BJ (cell line): ENCODE results near the gene FAM131A. TPM values are rescaled to one million over a fixed set of nuclear protein-coding genes. Genes with fewer than 3 reads are reported as not detected.

Experiments
- CTCF ChIA-PET: fragments of 350-600 bp; formaldehyde crosslinking; extraction: SDS; loops from one replicate; lab custom pipeline; 2021; ENCODE audit warnings: antibody characterized with exemption, inconsistent platforms; lab: Yijun Ruan, JAX
- POLR2A ChIA-PET: fragments of 300-600 bp; sonication (Branson Sonifier 250); formaldehyde crosslinking; extraction: SDS; loops from one replicate; lab custom pipeline; 2021; ENCODE audit warnings: antibody characterized with exemption; lab: Charles Lee
- DNase-seq: peaks from one replicate; pipeline ENCODE4 v3.0.0-alpha.2; 2011; ENCODE audit warnings: low read depth
- H3K27me3 ChIP-seq: 2 replicates; pipeline ENCODE4 v1.6.0; 2011; ENCODE audit warnings: low read length; ENCODE audit not compliant: control insufficient read depth, insufficient read depth
- H3K36me3 ChIP-seq: 2 replicates; pipeline ENCODE4 v1.5.1; 2011; ENCODE audit warnings: low read length; ENCODE audit not compliant: control insufficient read depth, insufficient read depth
- H3K4me3 ChIP-seq: 2 replicates; pipeline ENCODE4 v1.5.1; 2011; ENCODE audit warnings: low read depth, mild to moderate bottlenecking, control low read depth, low read length
- polyA minus RNA-seq: library from RNA; depleted of rRNA, polyadenylated mRNA; stranded (reverse); fragments of >200 nt; gene quantifications from 2 replicates; pipeline ENCODE4 v1.2.3, GENCODE V29; 2011; rRNA and poly(A)+ RNA removed
- polyA plus RNA-seq: library from polyadenylated mRNA; depleted of rRNA; stranded (reverse); fragments of >200 nt; gene quantifications from 2 replicates; pipeline ENCODE4 v1.2.3, GENCODE V29; 2011; rRNA removed
- TF ChIP-seq, protein P1 (sequence below): IDR thresholded peaks from 2 replicates; pipeline ENCODE4 v1.5.1; 2011; ENCODE audit warnings: low read depth, mild to moderate bottlenecking, control low read depth, inconsistent platforms, low read length, moderate library complexity; ENCODE audit not compliant: insufficient read depth

Gene FAM131A, protein sequence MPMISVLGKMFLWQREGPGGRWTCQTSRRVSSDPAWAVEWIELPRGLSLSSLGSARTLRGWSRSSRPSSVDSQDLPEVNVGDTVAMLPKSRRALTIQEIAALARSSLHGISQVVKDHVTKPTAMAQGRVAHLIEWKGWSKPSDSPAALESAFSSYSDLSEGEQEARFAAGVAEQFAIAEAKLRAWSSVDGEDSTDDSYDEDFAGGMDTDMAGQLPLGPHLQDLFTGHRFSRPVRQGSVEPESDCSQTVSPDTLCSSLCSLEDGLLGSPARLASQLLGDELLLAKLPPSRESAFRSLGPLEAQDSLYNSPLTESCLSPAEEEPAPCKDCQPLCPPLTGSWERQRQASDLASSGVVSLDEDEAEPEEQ
- 5.4 and 9.3 TPM in 2 replicates for polyA plus RNA-seq
- 7.7 and 8.1 TPM in 2 replicates for polyA minus RNA-seq

DNA sequence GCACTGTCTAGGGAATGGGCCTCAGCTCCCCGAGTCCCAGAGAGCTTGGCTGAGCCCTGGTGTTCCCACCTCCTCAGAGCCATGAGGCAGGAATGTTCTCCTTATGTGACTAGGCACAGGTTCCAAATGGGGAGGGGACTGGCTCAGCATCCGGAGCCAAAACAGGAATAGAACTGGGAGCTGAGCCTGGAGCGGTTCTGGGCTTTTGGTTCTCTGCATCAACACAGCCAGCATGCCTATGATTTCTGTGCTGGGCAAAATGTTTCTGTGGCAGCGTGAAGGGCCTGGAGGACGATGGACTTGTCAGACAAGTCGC lies at the start of gene FAM131A:
FAM131A (plus strand) TSS at position 202 of the 316 bp plus-strand sequence; CDS start at position 233, 31 bp downstream.
- ChIA-PET POLR2A (interaction anchor here (0.6 kb wide), 1 partner anchor 22 kb away, joined by 3 read pairs; no protein-coding TSS in a partner anchor), CTCF (interaction anchor here (1.3 to 10.5 kb wide), 5 partner anchors 8 to 35 kb away, joined by 4 to 65 read pairs (median 6); no protein-coding TSS in a partner anchor)
- DNase-seq = no peak
- H3K27me3 ChIP-seq = no peaks in the 10 kb centered on the region
- H3K4me3 ChIP-seq = peak within 1 kb of the TSS; percentile 71
- peaks cover 17% of the 10 kb centered on the region for H3K36me3 ChIP-seq
- TF ChIP-seq, protein P1, sequence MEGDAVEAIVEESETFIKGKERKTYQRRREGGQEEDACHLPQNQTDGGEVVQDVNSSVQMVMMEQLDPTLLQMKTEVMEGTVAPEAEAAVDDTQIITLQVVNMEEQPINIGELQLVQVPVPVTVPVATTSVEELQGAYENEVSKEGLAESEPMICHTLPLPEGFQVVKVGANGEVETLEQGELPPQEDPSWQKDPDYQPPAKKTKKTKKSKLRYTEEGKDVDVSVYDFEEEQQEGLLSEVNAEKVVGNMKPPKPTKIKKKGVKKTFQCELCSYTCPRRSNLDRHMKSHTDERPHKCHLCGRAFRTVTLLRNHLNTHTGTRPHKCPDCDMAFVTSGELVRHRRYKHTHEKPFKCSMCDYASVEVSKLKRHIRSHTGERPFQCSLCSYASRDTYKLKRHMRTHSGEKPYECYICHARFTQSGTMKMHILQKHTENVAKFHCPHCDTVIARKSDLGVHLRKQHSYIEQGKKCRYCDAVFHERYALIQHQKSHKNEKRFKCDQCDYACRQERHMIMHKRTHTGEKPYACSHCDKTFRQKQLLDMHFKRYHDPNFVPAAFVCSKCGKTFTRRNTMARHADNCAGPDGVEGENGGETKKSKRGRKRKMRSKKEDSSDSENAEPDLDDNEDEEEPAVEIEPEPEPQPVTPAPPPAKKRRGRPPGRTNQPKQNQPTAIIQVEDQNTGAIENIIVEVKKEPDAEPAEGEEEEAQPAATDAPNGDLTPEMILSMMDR = no peak

DNA sequence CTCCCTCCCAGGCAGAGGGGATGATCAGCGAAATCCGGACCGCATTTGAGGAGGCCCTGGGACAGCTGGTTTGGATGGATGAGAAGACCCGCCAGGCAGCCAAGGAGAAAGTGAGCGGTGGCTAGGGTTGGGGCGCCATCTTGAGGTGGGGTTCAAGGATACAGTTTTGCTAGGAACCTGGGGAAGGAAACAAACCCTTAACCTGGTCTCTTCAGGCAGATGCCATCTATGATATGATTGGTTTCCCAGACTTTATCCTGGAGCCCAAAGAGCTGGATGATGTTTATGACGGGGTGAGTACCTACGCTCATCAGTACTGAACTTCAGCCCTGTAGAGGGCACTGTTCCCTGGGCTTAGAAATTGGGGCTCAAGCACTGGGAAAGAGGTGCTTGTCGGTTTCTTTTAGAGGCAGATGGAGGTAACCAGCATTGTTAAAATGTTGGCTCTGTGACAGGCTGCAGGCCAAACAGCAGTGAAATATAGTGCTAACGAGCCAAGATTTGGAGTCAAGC lies 47.9 kb upstream of the FAM131A start:
- H3K36me3 ChIP-seq = no peaks in the 10 kb centered on the region
- no peak overlapping the region for H3K4me3 ChIP-seq
- no peak for DNase-seq
- peaks cover 5% of the 10 kb centered on the region; the same call in 1 of the 2 replicates for H3K27me3 ChIP-seq
- TF ChIP-seq, protein P1 = peak; percentile 79
- ChIA-PET POLR2A (no interaction called here), CTCF (interaction anchor here (0.7 to 2.6 kb wide), 15 partner anchors 14 to 467 kb away, joined by 3 to 13 read pairs (median 3); partner anchors contain the start of genes ABCC5, CLCN2, EEF1AKMT4 and POLR2H)

DNA sequence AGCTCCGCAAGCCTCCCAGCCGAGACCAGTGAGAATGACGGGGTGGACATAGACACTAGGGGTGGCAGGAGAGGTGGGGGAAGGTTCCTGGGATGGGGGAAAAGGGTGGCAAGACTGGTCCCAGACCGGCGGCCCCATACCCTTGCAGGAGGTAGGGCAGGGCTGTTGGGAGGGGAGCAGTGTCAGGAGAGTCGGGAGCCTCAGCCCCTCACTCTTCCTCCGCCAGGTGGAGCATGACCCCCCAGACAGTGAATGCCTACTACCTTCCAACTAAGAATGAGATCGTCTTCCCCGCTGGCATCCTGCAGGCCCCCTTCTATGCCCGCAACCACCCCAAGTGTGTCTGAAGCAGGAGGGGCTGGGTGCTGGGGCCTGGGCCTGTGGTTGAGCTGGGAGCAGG lies 47.1 kb upstream of the FAM131A start:
- Histone ChIP-seq H3K27me3 (peaks cover 4% of the 10 kb centered on the region; the same call in 1 of the 2 replicates), H3K4me3 (no peak overlapping the region), H3K36me3 (no peaks in the 10 kb centered on the region)
- CTCF ChIA-PET = interaction anchor here (0.6 to 1.3 kb wide), 3 partner anchors 72 to 250 kb away, joined by 3 to 4 read pairs (median 3); no protein-coding TSS in a partner anchor
- no peak for DNase-seq
- TF ChIP-seq, protein P1 = no peak
- POLR2A ChIA-PET = no interaction called here

DNA sequence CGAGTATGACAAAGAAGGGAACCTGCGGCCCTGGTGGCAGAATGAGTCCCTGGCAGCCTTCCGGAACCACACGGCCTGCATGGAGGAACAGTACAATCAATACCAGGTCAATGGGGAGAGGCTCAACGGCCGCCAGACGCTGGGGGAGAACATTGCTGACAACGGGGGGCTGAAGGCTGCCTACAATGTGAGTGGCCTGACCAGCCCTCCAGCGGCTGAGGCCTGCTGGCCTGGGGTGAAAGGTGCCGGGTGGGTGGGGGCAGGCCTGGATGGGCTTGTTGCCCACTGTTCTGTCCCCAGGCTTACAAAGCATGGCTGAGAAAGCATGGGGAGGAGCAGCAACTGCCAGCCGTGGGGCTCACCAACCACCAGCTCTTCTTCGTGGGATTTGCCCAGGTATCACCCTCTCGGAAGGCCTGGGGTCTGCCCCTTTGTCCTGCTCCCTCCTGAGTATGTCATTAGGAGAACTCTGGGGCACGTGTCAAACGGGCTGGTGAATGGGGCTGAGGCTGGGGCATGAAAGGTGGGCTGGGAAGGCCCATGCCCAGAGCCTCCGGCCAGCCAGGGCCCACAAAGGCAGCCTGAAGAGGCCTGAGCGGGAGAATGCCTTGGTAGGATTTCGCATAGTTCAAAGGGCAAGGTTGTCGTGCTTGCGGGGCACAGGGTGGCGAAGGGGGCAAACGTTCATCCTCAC lies 46.2 kb upstream of the FAM131A start:
- POLR2A ChIA-PET = no interaction called here
- DNase-seq = no peak

More for the DNA sequence above, 46.2 kb upstream of the FAM131A start:
- no peak overlapping the region for H3K4me3 ChIP-seq
- peaks cover 3% of the 10 kb centered on the region; the same call in 1 of the 2 replicates for H3K27me3 ChIP-seq
- no peaks in the 10 kb centered on the region for H3K36me3 ChIP-seq
- CTCF ChIA-PET = interaction anchor here (0.6 to 3.3 kb wide), 4 partner anchors 64 to 251 kb away, joined by 3 to 13 read pairs (median 4); no protein-coding TSS in a partner anchor
- TF ChIP-seq, protein P1 = no peak
